GM19455 (cell line): ENCODE results near the gene IRAK3.

Source experiments
- ATAC-seq: cut with Tn5 transposase; IDR thresholded peaks from one replicate; pipeline ENCODE4 v1.9.1; 2021; ENCODE audit not compliant: unreplicated experiment

The IRAK3 gene

GRCh38 chr12:66302827-66303169 lies 113.8 kb downstream of the IRAK3 start:
- ATAC-seq = no peak

- peak; percentile 35 for ATAC-seq
Measured at GRCh38 chr12:66303316-66303804, 114.3 kb downstream of the IRAK3 start.
